K562 (cell line): ENCODE data around the gene CDK5RAP3. TPM values are rescaled to one million over a fixed set of nuclear protein-coding genes. Genes with fewer than 3 reads are reported as not detected.

Experiments
- ATAC-seq: fragments of 200-7000 bp; cut with Tn5 transposase; 3 replicates; pipeline ENCODE4 v1.9.1; 2020; ENCODE audit warnings: moderate library complexity
- BruUV-seq: library from RNA; stranded (reverse); fragments of 400-500 nt; replicated peaks from 2 replicates; lab custom pipeline; 2021; lab: Mats Ljungman, UMichigan
- CTCF ChIA-PET: fragments of 300-600 bp; formaldehyde crosslinking; extraction: SDS; loops from one replicate; lab custom pipeline; 2021; ENCODE audit warnings: low intra/inter-chr PET ratio; lab: Yijun Ruan, JAX
- POLR2A ChIA-PET: fragments of 300-600, 350-650 bp; sonication (Branson Sonifier 250); formaldehyde crosslinking; extraction: SDS; loops from one replicate; lab custom pipeline; 2021; ENCODE audit warnings: antibody characterized with exemption, inconsistent platforms; lab: Yijun Ruan, JAX
- DNase-seq, 4 experiments: peaks; one replicate each; pipeline versions ENCODE4 v3.0.0 to v3.0.0-alpha.2; 2011 to 2018; ENCODE audit warnings: low spot score in 3 of 4, mixed read lengths in 3 of 4; ENCODE audit errors: extremely low read depth in 1 of 4
- FAIRE-seq: peaks from 2 replicates; lab custom pipeline; 2011; peaks lifted over from hg19 to GRCh38; lab: Jason Lieb, UNC
- H2AFZ ChIP-seq: 2 replicates; pipeline ENCODE4 v1.6.0; 2011; ENCODE audit warnings: low read depth, low read length, control low read depth, inconsistent platforms
- H3K27ac ChIP-seq: fragments of 200-600 bp; 3 replicates; pipeline ENCODE4 v1.8.0; 2011; ENCODE audit warnings: low read depth, mild to moderate bottlenecking, control low read depth, inconsistent platforms, low read length, moderate library complexity, mixed read lengths; ENCODE audit errors: extremely low read depth
- H3K27me3 ChIP-seq, 2 experiments: fragments of 300-600 bp in 1 of 2; 2 replicates in 1 of 2; 3 replicates in 1 of 2; pipeline versions ENCODE4 v1.6.0 to v1.8.0; 2011; ENCODE audit warnings: inconsistent platforms in 2 of 2, low read length in 2 of 2, mild to moderate bottlenecking in 1 of 2, mixed read lengths in 1 of 2, moderate library complexity in 1 of 2; ENCODE audit not compliant: control insufficient read depth in 2 of 2, insufficient read depth in 2 of 2
- H3K36me3 ChIP-seq: fragments of 300-600 bp; 3 replicates; pipeline ENCODE4 v1.8.0; 2011; ENCODE audit warnings: mild to moderate bottlenecking, low read length, inconsistent platforms; ENCODE audit not compliant: control insufficient read depth, insufficient read depth
- H3K4me1 ChIP-seq, 2 experiments: fragments of 200-600 bp in 1 of 2; replicated peaks in 1 of 2; 2 replicates in 1 of 2; 3 replicates in 1 of 2; pipeline versions ENCODE4 v1.5.1 to v1.8.0; 2011; ENCODE audit warnings: inconsistent platforms in 2 of 2, low read length in 2 of 2, mild to moderate bottlenecking in 1 of 2, mixed read lengths in 1 of 2, moderate library complexity in 1 of 2; ENCODE audit not compliant: control insufficient read depth in 2 of 2, insufficient read depth in 2 of 2
- H3K4me2 ChIP-seq: 2 replicates; pipeline ENCODE4 v1.6.1; 2011; ENCODE audit warnings: low read length, control low read depth, inconsistent platforms, mixed read lengths; ENCODE audit not compliant: insufficient read depth
- H3K4me3 ChIP-seq: fragments of 200-600 bp; sonication (generic), shearing (Covaris generic); 2 replicates; pipeline ENCODE4 v1.5.1; 2016; ENCODE audit warnings: control low read depth, inconsistent platforms
- H3K79me2 ChIP-seq: fragments of 200-600 bp; 3 replicates; pipeline ENCODE4 v1.8.0; 2011; ENCODE audit warnings: low read length, inconsistent platforms; ENCODE audit not compliant: control insufficient read depth, insufficient read depth
- H3K9ac ChIP-seq, 2 experiments: 2 replicates each; pipeline versions ENCODE4 v1.6.0 to v1.6.1; 2011; ENCODE audit warnings: low read depth in 2 of 2, low read length in 2 of 2, control low read depth in 1 of 2, inconsistent platforms in 1 of 2, mild to moderate bottlenecking in 1 of 2, mixed read lengths in 1 of 2; ENCODE audit not compliant: insufficient read depth in 1 of 2
- H3K9me1 ChIP-seq: one replicate; pipeline ENCODE4 v1.6.0; 2011; ENCODE audit warnings: inconsistent platforms, mild to moderate bottlenecking, low read length, moderate library complexity; ENCODE audit not compliant: control insufficient read depth, insufficient read depth
- H3K9me3 ChIP-seq: replicated peaks from 2 replicates; pipeline ENCODE4 v1.5.1; 2011; ENCODE audit warnings: low read depth, low read length, inconsistent platforms; ENCODE audit not compliant: control insufficient read depth, insufficient read depth
- H4K20me1 ChIP-seq: replicated peaks from 2 replicates; pipeline ENCODE4 v1.6.1; 2011; ENCODE audit warnings: low read length, inconsistent platforms, mixed read lengths; ENCODE audit not compliant: control insufficient read depth, insufficient read depth
- ELK1 ChIP-seq: sonication (generic); formaldehyde crosslinking; IDR thresholded peaks from 2 replicates; pipeline ENCODE4 v1.8.1; 2022; ENCODE audit warnings: missing genetic modification reagents
- EP400 ChIP-seq: fragments of 450-650 bp; IDR thresholded peaks from 2 replicates; pipeline ENCODE4 v1.6.1; 2017; ENCODE audit warnings: antibody characterized with exemption, mild to moderate bottlenecking, moderate library complexity
- THRA ChIP-seq: fragments of 450-650 bp; IDR thresholded peaks from 2 replicates; pipeline ENCODE4 v1.6.1; 2017; ENCODE audit warnings: mild to moderate bottlenecking, moderate library complexity
- ZBTB17 ChIP-seq: fragments of 450-650 bp; formaldehyde crosslinking; IDR thresholded peaks from 2 replicates; pipeline ENCODE4 v1.4.0; 2020; ENCODE audit warnings: mild to moderate bottlenecking
- ZC3H11A ChIP-seq: IDR thresholded peaks from 2 replicates; pipeline ENCODE4 v1.6.1; 2012; ENCODE audit warnings: low read depth, low read length, improper control_type of control experiment
- ZNF121 ChIP-seq: sonication (generic); formaldehyde crosslinking; conservative IDR thresholded peaks from 2 replicates; pipeline ENCODE4 v1.8.0; 2022; ENCODE audit warnings: missing genetic modification reagents
- ZNF143 ChIP-seq: sonication (generic); formaldehyde crosslinking; IDR thresholded peaks from 2 replicates; pipeline ENCODE4 v1.9.0; 2022; ENCODE audit warnings: mild to moderate bottlenecking, missing genetic modification reagents
- ZNF24 ChIP-seq: fragments of 450-650 bp; IDR thresholded peaks from 2 replicates; pipeline ENCODE4 v1.6.1; 2016
- WGBS: fragments of 100-300 bp; shearing (Covaris generic); methylation state at CpG from one replicate; pipeline ENCODE4 v1.1.6; 2016; ENCODE audit warnings: low coverage, mixed read lengths; ENCODE audit not compliant: insufficient coverage; ENCODE audit errors: missing lambda C conversion rate; 5-methylcytosine and 5-hydroxymethylcytosine counted together
- in situ Hi-C: fragments of 300-500 bp; cut with MboI; formaldehyde crosslinking; loops from 4 replicates; pipeline ENCODE4 v1.15.0; 2018; ENCODE audit warnings: inconsistent platforms, mixed read lengths
- intact Hi-C: fragments of 100-400 bp; cut with micrococcal nuclease; formaldehyde crosslinking; loops from 2 replicates; pipeline ENCODE4 v1.14.2; 2022
- polyA plus RNA-seq, 8 experiments: library from polyadenylated mRNA; depleted of rRNA in 4 of 8; stranded (reverse) in 5 of 8; unstranded in 3 of 8; fragments of >200 nt; fragmentation: Nextera tagmentation in 2 of 8; fragmentation: Illumina TruSeq in 1 of 8; extraction: Ambion mirVana in 2 of 8; extraction: Trizol in 1 of 8; gene quantifications; 2 replicates each; pipeline versions ENCODE4 v1.2.1 to v1.2.3, GENCODE V29; 2011 to 2014; ENCODE audit warnings: inconsistent platforms in 1 of 8, missing spikeins in 1 of 8
- total RNA-seq, 7 experiments: library from RNA; depleted of rRNA in 6 of 7; stranded (reverse); fragments of >200 nt in 6 of 7; fragmentation: Illumina TruSeq in 2 of 7; extraction: Trizol in 2 of 7; gene quantifications; 2 replicates each; pipeline versions ENCODE4 v1.2.1 to v1.2.3, GENCODE V29; 2011 to 2021; ENCODE audit warnings: low replicate concordance in 1 of 7

The CDK5RAP3 gene
- total and polyA plus RNA-seq, 9 of the 15 experiments (the other 6 are each of a cell fraction or from before 2014, with no cell fraction given): 44.2 to 202 (median 91.5) TPM

DNA sequence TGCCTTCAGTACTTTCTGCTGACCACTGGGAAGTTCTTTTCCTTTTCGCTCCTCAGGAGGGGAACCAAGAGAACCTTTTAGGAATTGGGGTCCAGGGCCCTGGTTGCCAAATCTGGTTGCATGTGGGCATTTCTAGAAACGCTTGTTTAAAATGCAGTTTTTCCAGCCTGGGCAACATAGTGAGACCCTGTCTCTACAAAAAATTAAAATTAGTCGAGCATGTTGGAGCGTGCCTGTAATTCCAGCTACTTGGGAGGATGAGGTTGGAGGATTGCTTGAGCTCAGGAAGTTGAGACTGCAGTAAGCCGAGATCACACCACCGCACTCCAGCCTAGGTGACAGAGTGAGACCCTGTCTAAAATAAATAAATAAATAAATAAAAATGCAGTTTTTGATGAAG lies 28.3 kb upstream of the CDK5RAP3 start:
- Histone ChIP-seq H3K27ac (peak overlapping the region; percentile 84), H3K79me2 (peaks cover 25% of the 10 kb centered on the region), H3K9me3 (no peaks in the 10 kb centered on the region), H2AFZ (no peak overlapping the region), H3K4me2 (peak overlapping the region; percentile 94), H3K9ac (peak overlapping the region; percentile 85 to 94; a peak in 3 of 4 replicates), H3K9me1 (no peaks in the 10 kb centered on the region), H3K27me3 (no peaks in the 10 kb centered on the region), H3K4me3 (peak overlapping the region; percentile 62), H4K20me1 (no peaks in the 10 kb centered on the region), H3K4me1 (peaks cover 21 to 26% of the 10 kb centered on the region in 2 experiments; a peak in 4 of 5 replicates), H3K36me3 (peaks cover 43% of the 10 kb centered on the region)
- 60% methylated on average over 5 of the region's 6 CpGs for WGBS
- FAIRE-seq (no peak), ATAC-seq (no peak), DNase-seq (no peak)
- TF ChIP-seq ZNF24: no peak
- peak; percentile 68 for TF ChIP-seq ZNF121 (CRISPR knock-in tag)
- ChIA-PET POLR2A (interaction anchor here (1.0 to 2.0 kb wide), 4 partner anchors 8 to 76 kb away, joined by 3 to 12 read pairs (median 4); partner anchors contain the start of gene CDK5RAP3), CTCF (no interaction called here)
- intact Hi-C loops (no loop called here), in situ Hi-C loops (no loop called here)
- no TSS peak for BruUV-seq

DNA sequence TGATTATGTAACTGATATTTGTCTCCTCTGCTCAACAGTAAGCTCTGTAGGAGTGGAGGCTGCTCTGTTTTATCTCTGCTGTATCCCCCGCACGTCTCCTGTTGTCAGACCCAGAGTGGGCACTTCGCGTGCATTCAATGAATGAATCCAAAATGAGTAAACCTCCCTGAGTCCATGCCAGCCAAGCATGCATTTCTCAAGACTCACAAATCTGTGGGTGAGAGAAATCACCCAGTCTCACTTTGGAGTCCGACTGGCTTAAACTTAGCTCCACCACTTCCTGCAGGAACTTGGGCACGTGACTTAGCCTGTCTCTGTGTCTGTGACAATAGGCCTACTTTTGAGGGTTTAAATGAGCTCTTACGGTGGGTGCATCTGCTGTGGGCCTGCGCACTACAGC lies 25.8 kb upstream of the CDK5RAP3 start:
- H3K4me3 ChIP-seq: no peak overlapping the region
- ChIA-PET POLR2A (interaction anchor here (0.9 kb wide), 1 partner anchor 25 kb away, joined by 3 read pairs; no protein-coding TSS in a partner anchor), CTCF (no interaction called here)
- H3K9me3 ChIP-seq: no peaks in the 10 kb centered on the region
- no peak for DNase-seq
- 72% methylated on average over 8 of the region's 8 CpGs for WGBS
- BruUV-seq: no TSS peak
- intact Hi-C loops: no loop called here
- no peaks in the 10 kb centered on the region for H3K27me3 ChIP-seq
- TF ChIP-seq ELK1 (CRISPR knock-in tag) (no peak), THRA (no peak), ZBTB17 (CRISPR knock-in tag) (no peak), ZNF143 (CRISPR knock-in tag) (no peak), EP400 (no peak), ZC3H11A (no peak)
- TF ChIP-seq, all 486 proteins: peak for 0
- H3K36me3 ChIP-seq: peaks cover 65% of the 10 kb centered on the region
- no peak overlapping the region for H3K9ac ChIP-seq
- H3K27ac ChIP-seq: no peak overlapping the region
- in situ Hi-C loops: no loop called here
- peaks cover 25% of the 10 kb centered on the region for H3K79me2 ChIP-seq
- no peaks in the 10 kb centered on the region for H4K20me1 ChIP-seq
- ATAC-seq (no peak), FAIRE-seq (no peak)
- H3K9me1 ChIP-seq: no peaks in the 10 kb centered on the region
- peaks cover 22 to 26% of the 10 kb centered on the region in 2 experiments; a peak in 4 of 5 replicates for H3K4me1 ChIP-seq
- no peak overlapping the region for H2AFZ ChIP-seq
- H3K4me2 ChIP-seq: no peak overlapping the region
